GM12892 (cell line): ENCODE measurements around the gene DHX35.

Experiments used
- POLR2A ChIP-seq: IDR thresholded peaks from 2 replicates; pipeline ENCODE4 v1.6.1; 2011; ENCODE audit warnings: low read depth, low read length, control low read depth
- POLR2AphosphoS5 ChIP-seq: IDR thresholded peaks from 2 replicates; pipeline ENCODE4 v1.6.1; 2011; ENCODE audit warnings: low read depth, low read length, control low read depth
- TAF1 ChIP-seq: IDR thresholded peaks from 2 replicates; pipeline ENCODE4 v1.6.1; 2011; ENCODE audit warnings: low read depth, mild to moderate bottlenecking, control low read depth, low read length, borderline replicate concordance

DNA sequence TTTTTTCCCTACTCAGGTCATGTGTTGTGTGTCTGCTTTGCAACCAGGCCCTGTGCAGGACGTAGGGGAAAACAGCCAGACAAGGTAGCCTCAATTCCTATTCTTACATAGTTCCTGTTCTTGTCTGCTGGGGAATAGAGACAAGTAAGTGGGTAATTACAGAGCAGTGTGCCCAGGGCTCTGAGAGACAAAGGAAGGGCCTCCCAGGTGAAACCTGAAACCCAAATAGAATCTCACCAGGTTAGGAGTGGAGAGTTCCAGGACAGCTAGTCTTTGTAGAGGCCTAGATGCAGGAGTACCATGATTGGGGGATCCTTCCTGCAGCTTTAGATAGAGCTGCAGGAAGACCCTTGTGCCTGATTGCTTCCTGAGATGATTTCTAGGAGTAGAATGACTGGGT lies 48.4 kb downstream of the DHX35 start:
- TF ChIP-seq POLR2A (no peak), TAF1 (no peak), POLR2AphosphoS5 (no peak)
